Skeletal muscle tissue (tissue), 4 donors: ENCODE measurements around the gene C4B. TPM values are rescaled to one million over a fixed set of nuclear protein-coding genes. Genes with fewer than 3 reads are reported as not detected.
A peak's percentile ranks its signal among the peaks of the same experiment; 100 is the strongest.
"Not testable (repeated sequence)": the region's sequence is repeated elsewhere in the genome, so short reads cannot be mapped to it uniquely, and the experiment has no call there.

ENCODE experiments used
- H3K27ac ChIP-seq: one replicate; pipeline ENCODE4 v1.7.0; 2013; ENCODE audit warnings: mild to moderate bottlenecking, low read depth, low read length, inconsistent platforms
- H3K27me3 ChIP-seq, 3 donors: one replicate each; pipeline ENCODE4 v1.7.0; 2013; ENCODE audit warnings: low read length in 3 of 3; ENCODE audit not compliant: control insufficient read depth in 3 of 3, insufficient read depth in 3 of 3
- H3K36me3 ChIP-seq, 3 donors: one replicate each; pipeline ENCODE4 v1.7.0; 2013; ENCODE audit warnings: low read length in 3 of 3; ENCODE audit not compliant: control insufficient read depth in 3 of 3, insufficient read depth in 3 of 3
- H3K4me1 ChIP-seq, 3 donors: one replicate each; pipeline ENCODE4 v1.7.0; 2013; ENCODE audit warnings: low read length in 3 of 3, mild to moderate bottlenecking in 3 of 3; ENCODE audit not compliant: control insufficient read depth in 3 of 3, insufficient read depth in 3 of 3
- H3K4me3 ChIP-seq, 3 donors: one replicate each; pipeline ENCODE4 v1.7.0; 2013; ENCODE audit warnings: low read length in 3 of 3
- H3K9ac ChIP-seq, 3 donors: one replicate each; pipeline ENCODE4 v1.7.0; 2013; ENCODE audit warnings: low read length in 3 of 3, mild to moderate bottlenecking in 3 of 3, moderate library complexity in 2 of 3, low read depth in 1 of 3
- H3K9me3 ChIP-seq, 3 donors: one replicate each; pipeline ENCODE4 v1.7.0; 2013; ENCODE audit warnings: low read length in 3 of 3; ENCODE audit not compliant: control insufficient read depth in 3 of 3
- total RNA-seq: library from RNA; depleted of rRNA; stranded (reverse); fragments of >200 nt; gene quantifications from one replicate; pipeline ENCODE4 v1.2.3, GENCODE V29; 2014
- donor health status: Osteomylitis.

Gene C4B
- total RNA-seq, 1 donor from 2014 or later = 18.3 TPM

DNA sequence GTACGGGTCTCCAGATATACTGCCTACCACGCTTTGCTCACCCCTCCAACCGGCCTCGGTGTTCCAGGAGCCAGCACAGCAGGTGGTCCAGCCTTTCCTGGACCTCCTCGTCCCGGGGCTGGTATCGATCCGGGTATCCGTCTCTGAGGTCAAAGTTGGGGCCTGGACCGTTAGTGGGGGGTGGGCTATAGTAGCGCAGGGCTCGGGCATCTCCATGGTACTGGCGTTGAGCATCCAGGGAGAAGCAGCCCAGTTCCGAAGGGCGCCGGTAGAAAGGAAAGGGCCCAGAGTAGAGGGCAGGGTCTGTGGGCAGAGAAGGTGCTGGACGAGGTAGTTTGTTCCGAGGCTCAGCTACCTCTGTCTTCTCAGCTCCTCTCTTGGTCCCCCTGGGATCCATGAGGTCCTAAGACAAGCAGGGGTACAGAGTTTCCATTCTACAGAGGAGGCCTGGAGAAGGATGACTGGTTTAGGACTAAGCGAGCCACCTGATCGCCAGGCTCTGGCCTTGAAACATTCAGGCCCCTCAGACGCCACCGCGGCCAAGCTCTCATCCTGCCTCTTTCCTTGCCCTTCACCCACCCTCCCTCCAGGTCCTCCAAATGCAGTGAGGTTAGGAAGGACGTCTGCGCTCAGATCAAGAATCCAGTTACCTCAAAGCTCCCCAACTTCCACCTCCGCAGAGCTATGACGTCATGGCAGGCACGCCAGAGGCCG, 43.2 kb upstream of the C4B start:
- Histone ChIP-seq H3K9me3 (no peaks in the 10 kb centered on the region), H3K36me3 (peaks cover 38 to 40% (median 40%) of the 10 kb centered on the region in 3 donors), H3K4me1 (peaks cover 28 to 37% (median 32%) of the 10 kb centered on the region in 3 donors), H3K4me3 (peak overlapping the region; percentile 81 to 99 (median 96)), H3K9ac (peak overlapping the region; percentile 84 to 93 (median 92)), H3K27ac (peak overlapping the region; percentile 97), H3K27me3 (no peaks in the 10 kb centered on the region)

DNA sequence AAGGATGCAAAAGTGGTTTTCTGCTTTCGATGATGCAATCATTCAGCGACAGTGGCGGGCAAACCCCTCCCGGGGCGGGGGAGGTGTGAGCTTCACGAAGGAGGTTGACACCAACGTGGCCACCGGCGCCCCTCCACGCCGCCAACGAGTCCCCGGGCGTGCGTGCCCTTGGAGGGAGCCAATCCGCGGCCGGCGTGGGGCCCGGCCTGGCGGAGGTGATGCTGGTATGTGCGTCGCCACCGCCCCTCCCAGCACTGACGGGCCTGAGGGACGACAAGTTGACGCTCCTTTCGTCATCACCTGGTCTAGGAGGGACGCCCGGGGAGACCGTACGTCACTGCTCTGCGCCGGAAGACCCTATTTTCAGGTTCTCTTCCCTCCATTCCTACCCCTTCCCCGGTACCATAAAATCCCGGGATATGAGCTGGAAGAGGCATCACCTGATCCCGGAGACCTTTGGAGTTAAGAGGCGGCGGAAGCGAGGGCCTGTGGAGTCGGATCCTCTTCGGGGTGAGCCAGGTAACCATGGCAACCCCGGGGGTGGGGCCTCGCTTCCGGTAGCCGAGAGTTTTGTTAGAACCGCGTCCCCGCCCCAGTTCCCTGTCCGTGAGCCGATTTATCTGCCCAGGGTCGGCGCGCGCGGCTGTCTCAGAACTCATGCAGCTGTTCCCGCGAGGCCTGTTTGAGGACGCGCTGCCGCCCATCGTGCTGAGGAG, 42.4 kb upstream of the C4B start, which contains the start of gene DXO:
Gene DXO, minus strand, starts transcription at position 146 of the 716 bp plus-strand sequence. CDS start 463 bp downstream, outside the sequence.
- peaks cover 31 to 33% (median 33%) of the 10 kb centered on the region in 3 donors for H3K36me3 ChIP-seq

DNA sequence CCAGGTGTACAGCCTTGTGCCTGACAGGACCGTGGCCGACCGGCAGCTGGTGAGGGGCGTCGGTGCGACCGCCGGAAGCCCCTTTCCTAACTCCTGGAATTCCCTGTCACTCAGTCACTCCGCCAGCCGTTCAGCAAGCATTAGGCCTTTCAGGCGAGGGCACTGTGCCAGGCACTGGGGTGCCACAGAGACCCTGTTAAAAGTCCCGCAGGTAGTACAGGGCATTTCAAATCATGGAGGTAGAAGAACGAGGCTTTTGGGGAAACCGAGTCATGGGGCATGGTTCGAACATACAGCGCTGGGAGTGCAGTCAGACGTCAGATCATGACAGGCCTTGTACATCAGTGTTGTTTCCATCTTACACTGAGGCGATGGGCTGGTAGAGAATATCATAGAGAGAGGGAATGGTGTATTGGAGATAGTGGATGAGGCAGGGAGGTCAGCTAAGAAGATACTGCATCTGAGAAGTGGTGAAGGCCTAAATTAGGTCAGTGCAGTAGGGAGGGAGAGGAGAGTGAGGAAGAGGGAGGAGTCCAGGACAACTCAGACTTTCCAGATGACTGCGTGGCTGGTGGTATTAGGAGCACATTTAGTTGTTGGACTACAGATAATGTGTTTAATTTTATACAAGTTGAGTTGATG, 41.8 kb upstream of the C4B start:
- peak overlapping the region; percentile 81 to 99 (median 96) for H3K4me3 ChIP-seq
- no peaks in the 10 kb centered on the region for H3K9me3 ChIP-seq
- H3K9ac ChIP-seq = peak overlapping the region; percentile 84 to 93 (median 92)
- H3K36me3 ChIP-seq = peaks cover 24 to 26% (median 26%) of the 10 kb centered on the region in 3 donors
- H3K27ac ChIP-seq = peak overlapping the region; percentile 97
- H3K4me1 ChIP-seq = peaks cover 28 to 37% (median 32%) of the 10 kb centered on the region in 3 donors
- H3K27me3 ChIP-seq = no peaks in the 10 kb centered on the region

More for the DNA sequence above, 42.4 kb upstream of the C4B start, which contains the start of gene DXO:
- H3K27me3 ChIP-seq = no peaks in the 10 kb centered on the region
- H3K4me3 ChIP-seq = peak within 1 kb of the TSS; percentile 81 to 99 (median 96)
- H3K4me1 ChIP-seq = peaks cover 28 to 37% (median 32%) of the 10 kb centered on the region in 3 donors
- H3K9me3 ChIP-seq = no peaks in the 10 kb centered on the region
- peak within 1 kb of the TSS; percentile 97 for H3K27ac ChIP-seq
- H3K9ac ChIP-seq = peak within 1 kb of the TSS; percentile 84 to 93 (median 92)

DNA sequence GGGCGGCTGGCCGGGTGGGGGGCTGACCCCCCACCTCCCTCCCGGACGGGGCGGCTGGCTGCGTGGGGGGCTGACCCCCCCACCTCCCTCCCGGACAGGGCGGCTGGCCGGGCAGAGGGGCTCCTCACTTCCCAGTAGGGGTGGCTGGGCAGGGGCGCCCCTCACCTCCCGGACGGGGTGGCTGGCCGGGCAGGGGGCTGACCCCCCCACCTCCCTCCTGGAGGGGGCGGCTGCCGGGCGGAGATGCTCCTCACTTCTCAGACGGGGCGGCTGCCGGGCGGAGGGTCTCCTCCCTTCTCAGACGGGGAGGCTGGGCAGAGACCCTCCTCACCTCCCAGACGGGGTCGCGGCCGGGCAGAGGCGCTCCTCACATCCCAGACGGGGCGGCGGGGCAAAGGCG, 38.5 kb upstream of the C4B start:
- not testable (repeated sequence) for H3K9me3 ChIP-seq, H3K27me3 ChIP-seq, H3K9ac ChIP-seq, H3K4me3 ChIP-seq, H3K27ac ChIP-seq
- peaks cover 6 to 11% (median 10%) of the 10 kb centered on the region in 3 donors for H3K36me3 ChIP-seq
- H3K4me1 ChIP-seq = peaks cover 16 to 24% (median 20%) of the 10 kb centered on the region in 3 donors

DNA sequence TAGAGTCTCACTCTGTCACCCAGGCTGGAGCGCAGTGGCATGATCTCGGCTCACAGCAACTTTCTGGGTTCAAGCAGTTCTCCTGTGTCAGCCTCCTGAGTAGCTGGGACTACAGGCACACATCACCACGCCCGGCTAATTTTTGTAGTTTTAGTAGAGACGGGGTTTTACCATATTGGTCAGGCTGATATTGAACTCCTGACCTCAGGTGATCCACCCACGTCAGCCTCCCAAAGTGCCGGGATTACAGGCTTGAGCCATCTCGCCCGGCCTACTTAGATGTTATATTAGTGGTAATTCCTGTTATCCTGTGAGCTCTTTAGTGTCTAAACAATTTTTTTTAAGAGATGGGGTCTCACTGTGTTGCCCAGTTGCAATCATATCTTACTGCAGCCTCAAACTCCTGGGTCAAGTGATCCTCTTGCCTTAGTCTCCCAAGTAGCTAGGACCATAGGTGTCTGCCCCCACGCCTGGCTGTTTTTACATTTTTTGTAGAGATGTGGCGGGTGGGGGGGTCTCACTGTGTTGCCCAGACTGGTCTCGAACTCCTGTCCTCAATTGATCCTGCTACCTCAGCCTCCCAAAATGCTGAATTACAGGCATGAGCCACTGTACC, 36.7 kb upstream of the C4B start:
- no peaks in the 10 kb centered on the region for H3K9me3 ChIP-seq
- H3K27me3 ChIP-seq = no peaks in the 10 kb centered on the region
- H3K9ac ChIP-seq = no peak overlapping the region
- H3K4me3 ChIP-seq = no peak overlapping the region
- H3K27ac ChIP-seq = no peak overlapping the region
- H3K36me3 ChIP-seq = peaks cover 6 to 11% (median 10%) of the 10 kb centered on the region in 3 donors
- H3K4me1 ChIP-seq = peaks cover 5 to 9% (median 7%) of the 10 kb centered on the region in 3 donors

DNA sequence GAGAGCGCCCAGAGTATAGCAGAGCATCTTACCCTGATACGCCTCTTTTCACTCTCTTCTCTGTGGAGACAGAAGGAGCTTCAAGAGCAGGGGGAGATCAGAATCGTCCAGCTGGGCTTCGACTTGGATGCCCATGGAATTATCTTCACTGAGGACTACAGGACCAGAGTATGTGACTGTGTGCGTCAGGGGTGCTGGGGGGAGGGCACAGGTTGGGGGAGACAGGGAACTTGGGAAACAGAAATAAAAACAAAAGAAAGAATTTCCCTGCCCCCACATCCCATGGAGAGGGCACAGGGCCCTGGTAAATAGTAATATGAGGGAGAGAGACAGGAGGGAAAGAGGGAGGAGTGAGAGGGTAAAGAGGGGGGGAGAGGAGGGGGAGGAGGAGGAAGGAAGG, 35.8 kb upstream of the C4B start:
- no peaks in the 10 kb centered on the region for H3K9me3 ChIP-seq
- H3K36me3 ChIP-seq = peaks cover 6 to 11% (median 10%) of the 10 kb centered on the region in 3 donors
- H3K27ac ChIP-seq = no peak overlapping the region
- no peak overlapping the region for H3K9ac ChIP-seq
- H3K4me3 ChIP-seq = no peak overlapping the region
- no peaks in the 10 kb centered on the region for H3K4me1 ChIP-seq
- no peaks in the 10 kb centered on the region for H3K27me3 ChIP-seq

DNA sequence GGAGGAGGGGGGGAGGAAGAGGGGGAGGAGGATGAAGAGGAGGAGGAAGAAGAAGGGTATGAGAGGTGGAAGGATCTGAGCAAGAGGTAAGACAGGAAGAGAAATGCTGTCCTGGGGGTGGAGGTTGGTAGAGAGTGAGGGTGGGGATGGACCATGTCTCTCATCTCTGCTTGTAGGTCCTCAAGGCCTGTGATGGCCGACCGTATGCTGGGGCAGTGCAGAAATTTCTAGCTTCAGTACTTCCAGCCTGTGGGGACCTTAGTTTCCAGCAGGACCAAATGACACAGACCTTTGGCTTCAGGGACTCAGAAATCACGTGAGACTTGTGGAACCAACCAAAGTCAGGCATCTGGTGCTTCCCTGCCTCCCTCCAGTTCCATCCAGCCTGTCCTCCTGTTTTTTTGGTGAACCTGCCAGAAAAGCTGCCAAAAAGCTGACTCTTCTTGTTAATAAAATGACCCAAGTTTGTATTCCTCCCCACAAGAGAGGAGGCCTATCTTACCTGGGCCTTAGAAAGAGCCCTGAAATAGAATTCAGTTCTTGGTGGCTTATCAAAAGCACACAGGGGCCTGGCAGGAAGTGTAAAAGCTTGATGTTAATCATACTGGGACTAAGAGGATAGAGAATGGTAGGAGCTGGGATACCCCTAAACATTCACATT, 35.2 kb upstream of the C4B start:
- H3K4me3 ChIP-seq = no peak overlapping the region
- no peak overlapping the region for H3K9ac ChIP-seq
- H3K27me3 ChIP-seq = no peaks in the 10 kb centered on the region
- no peaks in the 10 kb centered on the region for H3K4me1 ChIP-seq
- peaks cover 6 to 11% (median 10%) of the 10 kb centered on the region in 3 donors for H3K36me3 ChIP-seq
- no peaks in the 10 kb centered on the region for H3K9me3 ChIP-seq
- no peak overlapping the region for H3K27ac ChIP-seq

DNA sequence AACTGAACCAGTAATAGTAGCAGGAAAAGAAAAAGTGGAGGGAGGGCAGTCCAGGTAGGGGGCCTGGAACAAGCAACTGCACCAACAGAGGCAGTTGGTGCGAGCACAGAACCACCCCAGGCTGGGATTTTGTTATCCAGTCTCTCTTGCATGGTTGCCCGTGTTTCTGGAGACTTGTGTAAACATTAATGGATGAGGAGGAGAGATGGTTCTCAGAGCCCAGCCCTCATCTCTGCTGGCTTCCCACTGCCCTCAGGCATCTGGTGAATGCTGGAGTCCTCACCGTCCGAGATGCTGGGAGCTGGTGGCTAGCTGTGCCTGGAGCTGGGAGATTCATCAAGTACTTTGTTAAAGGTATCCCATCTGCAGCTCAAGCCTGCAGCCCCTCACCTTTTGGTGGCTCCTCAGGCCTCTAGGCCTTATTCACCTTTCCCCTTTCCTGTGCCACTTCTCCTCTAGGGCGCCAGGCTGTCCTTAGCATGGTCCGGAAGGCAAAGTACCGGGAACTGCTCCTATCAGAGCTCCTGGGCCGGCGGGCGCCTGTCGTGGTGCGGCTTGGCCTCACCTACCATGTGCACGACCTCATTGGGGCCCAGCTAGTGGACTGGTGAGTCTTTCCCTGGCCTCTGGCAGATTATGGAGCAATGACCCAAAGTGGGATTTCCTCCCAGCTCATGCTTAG, 34.3 kb upstream of the C4B start:
- H3K36me3 ChIP-seq = peaks cover 6 to 11% (median 10%) of the 10 kb centered on the region in 3 donors
- not testable (repeated sequence) for H3K4me3 ChIP-seq, H3K9ac ChIP-seq, H3K27me3 ChIP-seq, H3K9me3 ChIP-seq, H3K4me1 ChIP-seq, H3K27ac ChIP-seq

DNA sequence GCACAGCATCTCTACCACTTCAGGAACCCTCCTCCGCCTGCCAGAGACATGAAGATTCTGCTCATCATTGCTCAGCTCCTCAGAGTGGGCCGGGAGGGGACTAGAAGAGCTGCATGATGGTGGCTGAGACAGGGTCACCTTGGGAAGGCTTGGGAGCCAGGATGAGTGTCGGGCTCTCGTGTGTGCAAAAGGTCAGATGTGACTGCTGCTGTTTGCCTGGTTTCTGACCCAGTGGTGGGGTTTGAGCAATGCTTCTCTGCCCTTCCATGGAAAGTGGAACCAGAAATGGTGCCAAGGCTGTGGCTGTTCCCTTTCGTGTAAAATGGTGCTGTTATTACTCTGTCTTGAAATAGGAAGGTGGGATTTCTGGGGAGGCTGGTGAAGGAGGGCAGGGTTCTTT, 33.6 kb upstream of the C4B start:
- not testable (repeated sequence) for H3K27ac ChIP-seq, H3K9me3 ChIP-seq, H3K4me1 ChIP-seq, H3K9ac ChIP-seq, H3K27me3 ChIP-seq, H3K4me3 ChIP-seq
- H3K36me3 ChIP-seq = peaks cover 6 to 11% (median 10%) of the 10 kb centered on the region in 3 donors
